HL-60 (cell line): ENCODE measurements around the gene FGF14.

Experiments
- DNase-seq, 2 experiments: peaks; one replicate each; pipeline ENCODE4 v3.0.0-alpha.2; 2010 to 2020; ENCODE audit warnings: low read depth in 1 of 2, low spot score in 1 of 2
- H3K27ac ChIP-seq: fragments of 250-450 bp; sonication (Bioruptor Pico); replicated peaks from 2 replicates; pipeline ENCODE4 v1.5.1; 2020; ENCODE audit warnings: mild to moderate bottlenecking, moderate library complexity
- H3K27me3 ChIP-seq: fragments of 250-450 bp; sonication (Bioruptor Pico); 2 replicates; pipeline ENCODE4 v1.5.1; 2021; ENCODE audit warnings: mild to moderate bottlenecking, moderate library complexity; ENCODE audit not compliant: insufficient read depth, poor library complexity, severe bottlenecking
- H3K4me3 ChIP-seq: replicated peaks from 2 replicates; pipeline ENCODE4 v1.5.1; 2011; ENCODE audit warnings: mild to moderate bottlenecking, control low read depth, low read length; ENCODE audit not compliant: insufficient read depth
- GABPA ChIP-seq: IDR thresholded peaks from 2 replicates; pipeline ENCODE4 v1.6.1; 2012; ENCODE audit warnings: low read depth
- POLR2AphosphoS5 ChIP-seq: IDR thresholded peaks from 2 replicates; pipeline ENCODE4 v1.6.1; 2012; ENCODE audit warnings: low read depth
- SPI1 ChIP-seq: IDR thresholded peaks from 2 replicates; pipeline ENCODE4 v1.6.1; 2012; ENCODE audit warnings: low read depth, mild to moderate bottlenecking, borderline replicate concordance
- TF ChIP-seq, protein P1 (sequence below): IDR thresholded peaks from 2 replicates; pipeline ENCODE4 v1.6.1; 2012; ENCODE audit warnings: low read depth; ENCODE audit not compliant: insufficient replicate concordance
- TF ChIP-seq, protein P2 (sequence below): IDR thresholded peaks from one replicate; pipeline ENCODE4 v1.5.1; 2011; ENCODE audit warnings: low read length, control low read depth, inconsistent platforms; ENCODE audit not compliant: insufficient read depth

FGF14 gene

DNA sequence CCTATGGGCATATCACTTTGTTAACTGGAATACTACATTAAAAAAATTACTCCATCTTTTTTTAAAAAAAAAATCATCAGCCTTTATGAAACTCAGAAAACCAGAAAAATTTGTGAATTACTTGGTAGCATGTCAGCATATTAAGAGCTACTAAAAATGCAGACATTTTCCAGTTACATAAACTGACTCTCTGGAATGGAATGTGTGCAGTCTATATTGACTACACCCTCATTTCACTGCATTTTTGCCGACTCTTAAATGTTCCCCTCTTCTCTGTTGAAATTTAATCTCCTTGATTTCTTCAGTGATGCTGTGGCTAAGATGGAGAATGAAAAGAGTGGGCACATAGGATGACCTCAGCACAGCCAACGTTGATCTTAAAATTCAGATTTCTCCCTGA lies 555.6 kb downstream of the FGF14 start:
- Histone ChIP-seq H3K4me3 (no peak overlapping the region), H3K27me3 (peaks cover 3% of the 10 kb centered on the region)
- TF ChIP-seq, protein P1, sequence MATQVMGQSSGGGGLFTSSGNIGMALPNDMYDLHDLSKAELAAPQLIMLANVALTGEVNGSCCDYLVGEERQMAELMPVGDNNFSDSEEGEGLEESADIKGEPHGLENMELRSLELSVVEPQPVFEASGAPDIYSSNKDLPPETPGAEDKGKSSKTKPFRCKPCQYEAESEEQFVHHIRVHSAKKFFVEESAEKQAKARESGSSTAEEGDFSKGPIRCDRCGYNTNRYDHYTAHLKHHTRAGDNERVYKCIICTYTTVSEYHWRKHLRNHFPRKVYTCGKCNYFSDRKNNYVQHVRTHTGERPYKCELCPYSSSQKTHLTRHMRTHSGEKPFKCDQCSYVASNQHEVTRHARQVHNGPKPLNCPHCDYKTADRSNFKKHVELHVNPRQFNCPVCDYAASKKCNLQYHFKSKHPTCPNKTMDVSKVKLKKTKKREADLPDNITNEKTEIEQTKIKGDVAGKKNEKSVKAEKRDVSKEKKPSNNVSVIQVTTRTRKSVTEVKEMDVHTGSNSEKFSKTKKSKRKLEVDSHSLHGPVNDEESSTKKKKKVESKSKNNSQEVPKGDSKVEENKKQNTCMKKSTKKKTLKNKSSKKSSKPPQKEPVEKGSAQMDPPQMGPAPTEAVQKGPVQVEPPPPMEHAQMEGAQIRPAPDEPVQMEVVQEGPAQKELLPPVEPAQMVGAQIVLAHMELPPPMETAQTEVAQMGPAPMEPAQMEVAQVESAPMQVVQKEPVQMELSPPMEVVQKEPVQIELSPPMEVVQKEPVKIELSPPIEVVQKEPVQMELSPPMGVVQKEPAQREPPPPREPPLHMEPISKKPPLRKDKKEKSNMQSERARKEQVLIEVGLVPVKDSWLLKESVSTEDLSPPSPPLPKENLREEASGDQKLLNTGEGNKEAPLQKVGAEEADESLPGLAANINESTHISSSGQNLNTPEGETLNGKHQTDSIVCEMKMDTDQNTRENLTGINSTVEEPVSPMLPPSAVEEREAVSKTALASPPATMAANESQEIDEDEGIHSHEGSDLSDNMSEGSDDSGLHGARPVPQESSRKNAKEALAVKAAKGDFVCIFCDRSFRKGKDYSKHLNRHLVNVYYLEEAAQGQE = no peak
- TF ChIP-seq POLR2AphosphoS5 = no peak
- TF ChIP-seq, protein P2, sequence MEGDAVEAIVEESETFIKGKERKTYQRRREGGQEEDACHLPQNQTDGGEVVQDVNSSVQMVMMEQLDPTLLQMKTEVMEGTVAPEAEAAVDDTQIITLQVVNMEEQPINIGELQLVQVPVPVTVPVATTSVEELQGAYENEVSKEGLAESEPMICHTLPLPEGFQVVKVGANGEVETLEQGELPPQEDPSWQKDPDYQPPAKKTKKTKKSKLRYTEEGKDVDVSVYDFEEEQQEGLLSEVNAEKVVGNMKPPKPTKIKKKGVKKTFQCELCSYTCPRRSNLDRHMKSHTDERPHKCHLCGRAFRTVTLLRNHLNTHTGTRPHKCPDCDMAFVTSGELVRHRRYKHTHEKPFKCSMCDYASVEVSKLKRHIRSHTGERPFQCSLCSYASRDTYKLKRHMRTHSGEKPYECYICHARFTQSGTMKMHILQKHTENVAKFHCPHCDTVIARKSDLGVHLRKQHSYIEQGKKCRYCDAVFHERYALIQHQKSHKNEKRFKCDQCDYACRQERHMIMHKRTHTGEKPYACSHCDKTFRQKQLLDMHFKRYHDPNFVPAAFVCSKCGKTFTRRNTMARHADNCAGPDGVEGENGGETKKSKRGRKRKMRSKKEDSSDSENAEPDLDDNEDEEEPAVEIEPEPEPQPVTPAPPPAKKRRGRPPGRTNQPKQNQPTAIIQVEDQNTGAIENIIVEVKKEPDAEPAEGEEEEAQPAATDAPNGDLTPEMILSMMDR = no peak
- no peak for TF ChIP-seq GABPA
- TF ChIP-seq SPI1 = no peak

DNA sequence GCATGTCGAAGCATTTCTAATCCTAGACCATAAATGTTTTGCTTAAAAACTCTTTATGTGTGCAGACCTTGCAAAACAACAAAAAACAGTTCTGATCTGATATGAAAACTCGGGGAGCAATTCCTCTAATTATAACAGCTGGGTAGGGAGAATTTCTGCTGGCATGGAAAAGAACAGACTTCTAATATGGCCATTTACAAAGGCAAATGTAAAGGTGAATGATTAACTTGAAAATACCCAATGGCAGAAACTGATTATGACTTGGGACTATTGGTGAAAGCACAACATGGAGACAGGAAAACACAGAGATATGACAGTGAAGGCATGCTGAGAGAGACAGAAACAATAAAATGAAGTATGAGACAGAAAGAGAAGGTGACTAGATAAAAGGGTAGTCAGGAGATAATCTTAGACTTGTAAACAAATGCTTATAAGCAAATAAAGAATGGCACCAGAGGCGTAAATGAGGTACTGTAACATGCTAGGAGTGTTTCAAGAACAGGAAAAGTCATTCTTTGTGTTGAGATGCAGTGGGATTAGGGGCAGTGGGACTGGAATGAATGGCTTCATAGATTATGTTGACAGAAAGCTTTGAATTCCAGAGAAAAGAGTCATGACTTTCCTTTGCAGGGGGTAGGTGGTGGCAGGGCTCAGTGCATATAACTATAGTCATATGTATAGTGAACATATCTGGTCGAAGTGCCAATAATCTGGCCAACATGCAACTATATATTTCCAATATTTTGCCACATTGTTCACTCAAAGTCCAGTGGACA lies 556.4 kb downstream of the FGF14 start:
- Histone ChIP-seq H3K4me3 (no peak overlapping the region), H3K27ac (no peak overlapping the region), H3K27me3 (peaks cover 3% of the 10 kb centered on the region)
- no peak for DNase-seq
- TF ChIP-seq POLR2AphosphoS5 (no peak), SPI1 (no peak), GABPA (no peak)
- TF ChIP-seq, protein P2 = no peak
- TF ChIP-seq, protein P1 = no peak

More for the DNA sequence above, 555.6 kb downstream of the FGF14 start:
- DNase-seq = no peak
- no peak overlapping the region for H3K27ac ChIP-seq

DNA sequence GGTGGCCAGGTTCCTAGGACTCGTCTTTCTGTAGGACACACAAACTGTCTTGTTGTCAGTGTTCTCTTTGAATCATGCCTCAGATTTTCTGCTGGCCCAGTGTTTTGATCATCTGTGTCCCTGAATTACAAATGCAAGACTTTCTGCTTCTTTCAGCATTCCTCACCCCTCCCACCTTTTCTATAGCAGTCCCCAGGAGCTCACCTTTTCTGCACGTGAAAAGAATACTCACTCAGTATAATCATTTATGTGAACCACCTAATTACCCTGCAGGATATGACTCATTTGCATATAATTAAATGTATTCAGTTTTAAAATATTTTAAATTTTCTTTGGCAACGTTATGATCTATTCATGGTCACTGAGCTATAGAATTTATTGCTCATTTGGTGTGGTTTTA lies 560.1 kb downstream of the FGF14 start:
- DNase-seq = no peak
- peaks cover 3% of the 10 kb centered on the region for H3K27me3 ChIP-seq
- TF ChIP-seq SPI1 (no peak), GABPA (no peak), POLR2AphosphoS5 (no peak)
- TF ChIP-seq, protein P1 = no peak
- TF ChIP-seq, protein P2 = no peak
- no peak overlapping the region for H3K4me3 ChIP-seq
- H3K27ac ChIP-seq = no peak overlapping the region
